ENCODE results near the gene MAP1LC3B. TPM values are rescaled to one million over a fixed set of nuclear protein-coding genes. Genes with fewer than 3 reads are reported as not detected.
A peak's percentile ranks its signal among the peaks of the same experiment; 100 is the strongest.

MAP1LC3B gene
- total and polyA plus RNA-seq, 2 of the 8 experiments (the other 6 are each of a cell fraction or from before 2014, with no cell fraction given) = 29.5 to 48.5 TPM

DNA sequence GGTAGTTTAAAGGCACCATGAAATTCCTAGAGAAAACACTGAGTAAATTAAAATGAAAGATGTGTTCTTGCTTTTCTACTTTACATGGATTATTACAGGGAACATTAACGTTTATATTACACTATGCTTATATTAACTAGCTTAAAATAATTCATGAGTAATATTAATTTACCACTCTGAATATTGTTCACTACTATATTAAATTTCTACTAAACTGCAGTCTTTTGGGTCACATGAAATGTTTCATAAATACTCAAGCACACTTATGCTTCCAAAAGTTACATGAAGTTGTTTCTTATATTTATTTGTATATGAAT, 3.4 kb upstream of the MAP1LC3B start:
- H3K9me3 ChIP-seq (ENCODE audit: insufficient read depth in 2 of 2, low read depth in 1 of 2, low read length in 1 of 2) = no peaks in the 10 kb centered on the region
- no peak overlapping the region for H2BK12ac ChIP-seq (ENCODE audit: low read depth, low read length)
- H2BK120ac ChIP-seq (replicated peaks; ENCODE audit: low read depth, low read length) = no peak overlapping the region
- peaks cover 2% of the 10 kb centered on the region for H3K79me1 ChIP-seq (ENCODE audit: low read depth, low read length)
- no peak overlapping the region for H3K4ac ChIP-seq (replicated peaks; ENCODE audit: insufficient read length, low read depth, low read length)
- ChIA-PET POLR2A (ENCODE audit: partially characterized antibody) (interaction anchor here (1.1 to 1.2 kb wide), 2 partner anchors 9 to 71 kb away, joined by 5 to 6 read pairs; partner anchors contain the start of gene C16orf95), CTCF (ENCODE audit: partially characterized antibody) (interaction anchor here (0.9 to 1.6 kb wide), 3 partner anchors 9 to 248 kb away, joined by 3 to 7 read pairs (median 4); no protein-coding TSS in a partner anchor)
- peaks cover 5 to 6% (median 5%) of the 10 kb centered on the region in 4 experiments; a peak in 6 of 7 replicates for H3K4me1 ChIP-seq (replicated peaks in 1 of 4; ENCODE audit: control insufficient read depth in 3 of 4, insufficient read depth in 4 of 4, low read length in 3 of 4)
- no peak overlapping the region for H2BK20ac ChIP-seq (ENCODE audit: low read length)
- peaks cover 0 to 8% of the 10 kb centered on the region in 2 experiments; a peak in 1 of 4 replicates for H3K79me2 ChIP-seq (ENCODE audit: control insufficient read depth in 1 of 2, insufficient read depth in 2 of 2, low read length in 2 of 2)
- H4K91ac ChIP-seq (replicated peaks; ENCODE audit: insufficient read length, low read length) = no peak overlapping the region
- H4K5ac ChIP-seq (ENCODE audit: insufficient read length, low read depth, low read length) = no peak overlapping the region
- FAIRE-seq (no peak), DNase-seq (ENCODE audit: low read depth in 1 of 2, low spot score in 2 of 2) (no peak)
- H3K18ac ChIP-seq (ENCODE audit: extremely low read depth, low read length) = no peak overlapping the region
- WGBS, 2 experiments (ENCODE audit: extremely low coverage in 1 of 2, insufficient coverage in 1 of 2, insufficient read length in 1 of 2, insufficient replicate concordance in 2 of 2, low coverage in 1 of 2, low lambda C conversion rate in 2 of 2, missing lambda C conversion rate in 1 of 2) = 77% methylated on average over 1 of the region's 1 CpG; no CpG with 5 or more reads in 1 of the 2 experiments
- H2AFZ ChIP-seq (ENCODE audit: low read length) = peak overlapping the region; percentile 45; the same call in 1 of the 2 replicates
- H3K23me2 ChIP-seq (ENCODE audit: low read depth, low read length) = peaks cover 13% of the 10 kb centered on the region
- H3K36me3 ChIP-seq (ENCODE audit: control insufficient read depth in 2 of 4, insufficient read depth in 4 of 4, low read length in 3 of 4) = no peaks in the 10 kb centered on the region
- H2BK5ac ChIP-seq (ENCODE audit: low read depth, low read length) = no peak overlapping the region
- TF ChIP-seq TAF7 (optimal IDR thresholded peaks at IDR 0.05; ENCODE audit: borderline replicate concordance, low read depth, low read length) (no peak), BRCA1 (IDR thresholded peaks at IDR 0.05; ENCODE audit: low read depth, low read length) (no peak), CEBPB (IDR thresholded peaks at IDR 0.05; ENCODE audit: low read depth, low read length) (no peak), CBX8 (IDR thresholded peaks at IDR 0.05; ENCODE audit: borderline replicate concordance, low read depth, low read length) (no peak), POU5F1 (IDR thresholded peaks at IDR 0.05; ENCODE audit: low read depth, low read length) (no peak), BACH1 (IDR thresholded peaks at IDR 0.05; ENCODE audit: low read length) (no peak), POLR2AphosphoS5 (IDR thresholded peaks at IDR 0.05; ENCODE audit: low read depth, low read length) (no peak), CHD2 (IDR thresholded peaks at IDR 0.05; ENCODE audit: low read length) (no peak), SP4 (IDR thresholded peaks at IDR 0.05; ENCODE audit: low read length) (no peak), POLR2A (IDR thresholded peaks at IDR 0.05; ENCODE audit: control extremely low read depth in 1 of 2, low read depth in 2 of 2, low read length in 2 of 2) (no peak), KDM4A (IDR thresholded peaks at IDR 0.05; ENCODE audit: low read depth, low read length, severe bottlenecking) (no peak), NRF1 (IDR thresholded peaks at IDR 0.05; ENCODE audit: low read depth, low read length) (no peak), BCL11A (IDR thresholded peaks at IDR 0.05; ENCODE audit: low read depth in 2 of 2, low read length in 2 of 2) (no peak)
- TF ChIP-seq, protein P1, sequence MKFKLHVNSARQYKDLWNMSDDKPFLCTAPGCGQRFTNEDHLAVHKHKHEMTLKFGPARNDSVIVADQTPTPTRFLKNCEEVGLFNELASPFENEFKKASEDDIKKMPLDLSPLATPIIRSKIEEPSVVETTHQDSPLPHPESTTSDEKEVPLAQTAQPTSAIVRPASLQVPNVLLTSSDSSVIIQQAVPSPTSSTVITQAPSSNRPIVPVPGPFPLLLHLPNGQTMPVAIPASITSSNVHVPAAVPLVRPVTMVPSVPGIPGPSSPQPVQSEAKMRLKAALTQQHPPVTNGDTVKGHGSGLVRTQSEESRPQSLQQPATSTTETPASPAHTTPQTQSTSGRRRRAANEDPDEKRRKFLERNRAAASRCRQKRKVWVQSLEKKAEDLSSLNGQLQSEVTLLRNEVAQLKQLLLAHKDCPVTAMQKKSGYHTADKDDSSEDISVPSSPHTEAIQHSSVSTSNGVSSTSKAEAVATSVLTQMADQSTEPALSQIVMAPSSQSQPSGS (IDR thresholded peaks at IDR 0.05; ENCODE audit: low read length) = no peak
- H3K27me3 ChIP-seq (replicated peaks in 1 of 4; ENCODE audit: control insufficient read depth in 3 of 4, extremely low read depth in 1 of 4, insufficient read depth in 3 of 4, low read length in 3 of 4) = no peaks in the 10 kb centered on the region
- peak overlapping the region in 1 of 4 experiments; percentile 47; a peak in 1 of 8 replicates for H3K4me3 ChIP-seq (ENCODE audit: extremely low read depth in 1 of 4, insufficient read depth in 2 of 4, low read depth in 3 of 4, low read length in 4 of 4)
- H4K8ac ChIP-seq (ENCODE audit: extremely low read depth, insufficient read depth, low read length) = no peak overlapping the region
- no peak overlapping the region for H2BK15ac ChIP-seq (ENCODE audit: low read length)
- no peak overlapping the region for H2AK5ac ChIP-seq (ENCODE audit: low read depth, low read length)
- H3K14ac ChIP-seq (ENCODE audit: insufficient read length) = no peak overlapping the region
- peak overlapping the region; percentile 54 to 62; a peak in 2 of 4 replicates for H3K4me2 ChIP-seq (ENCODE audit: insufficient read depth in 1 of 2, low read depth in 2 of 2, low read length in 2 of 2)
- H3K9ac ChIP-seq (replicated peaks in 1 of 4; ENCODE audit: extremely low read depth in 1 of 4, low read depth in 3 of 4, low read length in 3 of 4) = no peak overlapping the region
- no peak overlapping the region for H3K23ac ChIP-seq (ENCODE audit: insufficient read length)
- no peak overlapping the region for H3K56ac ChIP-seq (replicated peaks; ENCODE audit: insufficient read length, low read depth, low read length)
- no peak overlapping the region for H3K27ac ChIP-seq (ENCODE audit: low read depth, low read length)
- H4K20me1 ChIP-seq (replicated peaks in 1 of 2; ENCODE audit: control insufficient read depth in 1 of 2, insufficient read depth in 2 of 2, low read length in 2 of 2) = peaks cover 0 to 2% of the 10 kb centered on the region in 2 experiments
